GM18951 (cell line): ENCODE results near the gene INPP5K.
"Not testable (repeated sequence)": the region's sequence is repeated elsewhere in the genome, so short reads cannot be mapped to it uniquely, and the experiment has no call there.

Source experiments
- POLR2A ChIP-seq: IDR thresholded peaks from 4 replicates; pipeline ENCODE4 v1.6.1; 2011; ENCODE audit warnings: mild to moderate bottlenecking; ENCODE audit not compliant: insufficient read length, insufficient read depth; ENCODE audit errors: extremely low read depth
- in situ Hi-C: fragments of 300-500 bp; cut with MboI; formaldehyde crosslinking; loops from one replicate; pipeline ENCODE4 v1.12.0; 2022; ENCODE audit warnings: low sequenced_read_pairs, mixed read lengths, inconsistent platforms; ENCODE audit not compliant: unreplicated experiment

The INPP5K gene

DNA sequence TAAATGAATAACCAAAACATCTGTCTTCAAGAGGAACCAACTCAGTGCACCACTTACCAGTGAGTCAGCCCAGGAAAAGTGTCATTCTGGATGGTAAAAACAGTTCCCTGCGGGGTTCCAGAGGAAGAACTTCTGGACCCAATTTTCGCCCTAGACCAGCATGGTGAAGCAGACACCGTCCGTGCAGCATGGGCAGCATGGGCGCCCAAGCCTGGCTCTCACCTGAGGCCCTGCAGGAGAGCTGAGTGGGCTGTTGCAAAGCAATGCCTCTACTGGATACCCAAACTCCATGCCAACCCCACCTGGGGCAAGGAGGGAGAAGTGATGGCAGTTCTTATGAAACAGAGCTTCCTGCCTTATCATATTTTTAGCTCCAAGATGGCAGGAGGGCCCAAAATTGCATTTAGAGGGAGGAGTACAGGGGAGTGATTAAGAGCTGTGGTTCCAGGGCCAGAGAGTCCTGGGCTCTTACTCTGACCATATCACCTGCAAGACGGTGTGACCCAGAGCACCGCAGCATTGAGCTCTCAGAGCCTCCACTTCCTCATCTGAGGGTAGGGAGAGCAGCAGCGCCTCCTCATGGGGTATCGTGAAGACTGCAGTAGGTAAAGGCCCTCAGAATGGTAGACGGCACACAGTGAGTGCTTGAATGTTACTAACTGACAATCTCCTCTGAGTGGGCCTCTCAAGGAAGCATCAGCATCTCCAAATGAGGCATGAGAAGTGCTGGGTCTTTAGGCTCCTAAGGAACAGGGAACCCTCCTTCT lies 16.6 kb upstream of the INPP5K start:
- in situ Hi-C loops, result no loop called here
- no peak for TF ChIP-seq POLR2A

DNA sequence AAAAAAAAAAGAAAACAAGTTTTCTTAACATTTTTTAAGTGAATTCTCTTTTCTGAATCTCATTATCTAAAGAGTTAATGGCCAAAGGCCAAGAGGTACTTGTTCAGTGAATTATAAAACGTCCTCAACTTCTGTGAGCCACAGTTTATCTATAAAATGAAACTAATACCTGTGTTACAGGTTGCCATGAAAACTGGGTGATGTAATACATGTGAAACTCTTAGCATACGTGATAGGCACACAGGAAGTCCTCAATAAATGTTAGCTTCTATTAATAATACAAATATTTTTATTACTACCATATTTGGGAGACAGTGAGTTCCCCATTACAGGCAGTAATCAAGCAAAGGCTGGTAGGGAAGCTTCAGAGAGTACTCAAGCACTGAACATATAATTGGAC lies 13.5 kb upstream of the INPP5K start:
- in situ Hi-C loops, result no loop called here
- no peak for TF ChIP-seq POLR2A

DNA sequence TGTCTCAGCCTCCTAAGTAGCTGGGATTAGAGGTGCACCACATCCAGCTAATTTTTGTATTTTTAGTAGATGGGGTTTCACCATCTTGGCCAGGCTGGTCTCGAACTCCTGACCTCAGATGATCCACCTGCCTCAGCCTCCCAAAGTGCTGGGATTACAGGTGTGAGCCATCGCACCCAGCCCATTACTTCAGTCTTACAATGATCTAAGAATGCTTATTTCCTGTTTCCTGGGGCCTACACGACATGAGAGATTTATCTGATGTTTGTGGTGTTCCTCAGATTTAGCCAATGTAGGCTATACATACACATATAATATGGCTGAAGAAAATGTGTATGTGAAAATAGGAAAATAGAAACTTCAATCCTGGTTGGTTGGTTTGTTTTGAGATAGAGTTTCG lies 10.5 kb upstream of the INPP5K start:
- in situ Hi-C loops, result not testable (repeated sequence)

DNA sequence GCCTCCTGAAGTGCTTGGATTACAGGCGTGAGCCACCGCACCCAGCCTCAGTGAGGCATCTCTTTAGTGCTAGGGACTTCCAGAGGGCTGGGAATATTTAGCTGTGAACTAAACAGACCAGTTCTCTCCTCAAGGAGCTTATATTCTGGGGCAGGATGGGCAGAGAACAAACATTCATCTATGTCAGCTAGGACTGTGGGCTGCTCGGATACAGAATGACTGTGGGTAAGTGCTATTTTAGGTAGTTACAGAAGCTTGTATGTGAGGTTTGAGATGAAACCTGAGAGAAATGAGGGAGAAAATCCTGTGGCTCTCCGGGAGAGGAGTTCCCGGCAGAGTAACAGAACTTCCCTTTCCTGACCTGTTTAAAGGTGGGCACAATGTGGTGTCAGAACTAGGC lies 6.2 kb upstream of the INPP5K start:
- no peak for TF ChIP-seq POLR2A

DNA sequence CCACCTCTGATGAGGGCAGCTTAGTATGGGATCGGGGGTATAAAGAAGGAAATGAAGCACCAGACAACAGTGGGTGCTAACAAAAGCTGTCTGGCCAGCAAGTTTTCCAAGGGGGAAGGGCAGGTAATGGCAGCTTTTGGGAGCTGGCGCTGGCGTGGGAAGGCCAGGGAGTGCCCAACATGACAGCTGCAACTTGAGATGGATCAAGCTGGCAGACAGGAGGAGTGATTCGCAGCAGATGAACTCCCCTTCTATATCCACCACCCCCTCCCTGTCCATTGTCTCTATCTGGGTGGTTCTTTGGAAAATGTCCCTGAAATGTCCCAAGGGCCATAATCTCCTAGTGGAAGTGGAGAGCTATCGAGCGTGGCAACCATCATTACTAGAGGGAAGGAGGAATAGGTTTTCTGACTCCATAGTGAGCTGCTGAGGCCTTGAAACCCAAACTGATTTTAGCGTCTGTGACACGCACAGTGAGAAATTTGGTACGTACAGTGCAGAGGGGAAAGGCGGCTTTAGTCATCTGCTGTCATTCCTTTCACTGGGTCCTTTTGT lies 4.8 kb upstream of the INPP5K start:
- in situ Hi-C loops, result loop anchor here (25.0 kb wide), 1 partner anchor 159 kb away; no protein-coding TSS in a partner anchor
- no peak for TF ChIP-seq POLR2A

More for the DNA sequence above, 6.2 kb upstream of the INPP5K start:
- in situ Hi-C loops, result loop anchor here (25.0 kb wide), 1 partner anchor 160 kb away; no protein-coding TSS in a partner anchor

DNA sequence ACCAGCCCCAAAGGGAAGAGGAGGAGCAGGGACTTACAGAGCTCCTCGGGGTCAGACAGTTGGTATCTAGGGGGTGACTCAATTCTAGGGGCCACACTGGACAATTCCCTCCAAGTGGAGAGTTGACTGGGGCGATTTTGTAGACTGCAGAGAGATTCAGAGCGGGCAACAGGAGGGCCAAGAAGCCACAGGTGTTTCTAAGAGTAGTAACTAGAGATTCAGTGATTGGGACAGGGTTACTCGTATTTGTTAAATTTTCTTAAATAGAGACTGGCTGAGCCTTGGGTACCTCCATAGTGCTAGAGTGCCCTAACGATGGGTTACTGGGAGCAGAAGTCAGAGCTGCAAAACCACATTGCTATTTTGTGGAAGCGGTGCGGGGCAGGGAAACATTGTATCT lies 3.3 kb upstream of the INPP5K start:
- TF ChIP-seq POLR2A, result no peak
- in situ Hi-C loops, result loop anchor here (10.0 to 25.0 kb wide), 2 partner anchors 157 to 265 kb away; no protein-coding TSS in a partner anchor

DNA sequence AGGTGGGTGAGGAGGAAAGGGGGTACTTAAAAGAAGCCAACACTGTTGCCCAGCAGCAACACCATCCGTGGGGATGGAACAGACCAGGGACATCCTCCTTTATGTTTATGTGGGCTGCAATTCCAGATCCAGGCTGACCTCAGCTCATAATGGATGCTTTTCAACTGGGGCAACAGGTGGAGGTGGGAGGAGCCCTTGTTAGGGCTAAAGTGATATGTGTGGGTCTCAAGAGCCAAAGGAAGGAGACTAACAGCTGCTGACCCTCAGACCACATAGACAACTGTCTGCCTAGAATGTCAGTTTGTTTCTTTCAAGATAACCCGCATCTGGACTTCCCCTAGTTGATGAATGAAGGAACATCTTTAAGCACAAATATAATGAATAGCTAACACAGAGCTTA lies 2.0 kb upstream of the INPP5K start:
- TF ChIP-seq POLR2A, result no peak
- in situ Hi-C loops, result loop anchor here (10.0 to 25.0 kb wide), 2 partner anchors 156 to 264 kb away; no protein-coding TSS in a partner anchor

DNA sequence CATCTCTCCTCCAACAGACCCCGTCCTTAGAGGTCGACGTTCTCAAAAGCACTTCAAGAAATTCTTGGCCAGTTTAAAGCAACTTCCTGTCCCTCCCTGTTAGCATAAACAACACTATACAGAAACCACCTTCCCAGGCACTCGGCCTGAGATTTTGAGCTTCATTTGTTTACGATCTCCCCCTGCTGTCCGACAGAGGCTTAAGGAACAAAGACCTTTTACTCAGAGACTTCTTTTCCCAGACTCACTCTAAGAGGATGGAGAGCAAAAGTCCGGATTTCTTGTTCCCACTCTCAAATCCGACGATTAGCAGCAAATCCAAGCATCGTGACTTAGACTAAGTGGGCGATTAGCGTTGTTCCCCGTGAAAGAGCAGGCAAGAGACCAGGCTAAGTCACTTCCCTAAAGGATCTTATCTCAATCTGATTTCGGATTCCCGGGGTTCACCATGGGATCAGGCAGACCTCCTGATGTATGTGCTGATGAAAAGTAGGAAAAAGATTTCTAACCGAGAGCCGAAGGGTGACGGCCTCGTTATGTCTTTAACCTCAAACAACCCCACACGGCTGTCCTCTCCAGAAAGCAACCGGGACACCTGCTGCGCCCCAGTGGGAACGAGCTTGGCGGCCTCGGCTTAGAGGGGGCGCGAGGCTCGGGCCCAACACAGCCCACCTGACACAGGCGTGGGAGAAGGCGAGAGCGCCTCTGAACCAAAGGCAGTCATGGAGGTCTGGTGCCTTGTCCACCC lies 598 bp downstream of the INPP5K start:
- in situ Hi-C loops, result loop anchor here (10.0 to 25.0 kb wide), 2 partner anchors 154 to 261 kb away; no protein-coding TSS in a partner anchor
- no peak for TF ChIP-seq POLR2A

DNA sequence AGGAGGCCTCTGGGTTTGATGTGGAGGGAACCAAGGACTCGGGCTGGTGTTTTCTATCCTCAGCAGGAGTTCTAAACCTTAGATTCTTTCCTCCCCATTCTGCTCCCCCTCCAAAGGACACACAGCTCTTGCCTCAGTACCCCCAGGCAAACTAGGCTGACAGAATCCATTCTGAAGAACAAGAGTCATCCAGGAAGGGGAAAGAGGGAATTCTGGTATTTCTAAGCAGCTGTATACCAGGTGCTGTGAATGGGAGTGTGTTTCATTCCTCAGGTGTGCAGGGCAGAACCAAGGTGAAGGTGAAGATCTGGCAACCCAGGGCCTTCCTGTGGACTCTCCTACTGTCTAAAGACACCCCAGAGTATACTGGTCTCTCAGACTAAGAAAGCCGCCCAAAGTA lies 4.1 kb downstream of the INPP5K start:
- in situ Hi-C loops, result loop anchor here (10.0 to 25.0 kb wide), 2 partner anchors 150 to 258 kb away; no protein-coding TSS in a partner anchor
- TF ChIP-seq POLR2A, result no peak

DNA sequence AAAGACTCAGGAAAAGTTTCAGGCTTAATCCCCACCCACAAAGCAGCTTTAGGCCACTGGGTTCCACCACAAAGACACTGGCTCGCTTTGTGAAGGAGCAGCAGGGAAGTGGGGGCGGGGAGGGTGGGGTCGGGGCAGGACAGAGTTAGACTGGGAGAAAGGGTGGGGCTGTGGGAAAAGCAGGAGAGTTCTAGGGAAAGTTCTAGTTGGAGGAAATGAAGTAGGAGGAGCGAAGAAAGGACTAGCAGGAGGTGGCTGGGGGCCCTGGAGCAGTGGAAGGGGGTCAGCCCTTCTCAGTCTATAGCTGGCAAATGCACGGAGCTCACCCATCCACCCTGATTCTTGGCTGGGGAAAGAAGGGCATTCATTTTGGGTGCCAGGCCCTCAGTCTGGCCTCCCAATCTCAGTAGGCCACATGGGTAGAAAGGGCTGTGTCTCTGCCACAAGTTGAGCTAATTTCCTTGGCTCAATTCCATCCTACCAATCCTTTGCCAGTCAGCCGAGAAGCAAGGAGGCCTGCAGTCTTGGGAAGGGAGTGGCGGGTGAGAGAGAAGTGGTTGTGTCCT lies 4.6 kb downstream of the INPP5K start:
- TF ChIP-seq POLR2A, result no peak

DNA sequence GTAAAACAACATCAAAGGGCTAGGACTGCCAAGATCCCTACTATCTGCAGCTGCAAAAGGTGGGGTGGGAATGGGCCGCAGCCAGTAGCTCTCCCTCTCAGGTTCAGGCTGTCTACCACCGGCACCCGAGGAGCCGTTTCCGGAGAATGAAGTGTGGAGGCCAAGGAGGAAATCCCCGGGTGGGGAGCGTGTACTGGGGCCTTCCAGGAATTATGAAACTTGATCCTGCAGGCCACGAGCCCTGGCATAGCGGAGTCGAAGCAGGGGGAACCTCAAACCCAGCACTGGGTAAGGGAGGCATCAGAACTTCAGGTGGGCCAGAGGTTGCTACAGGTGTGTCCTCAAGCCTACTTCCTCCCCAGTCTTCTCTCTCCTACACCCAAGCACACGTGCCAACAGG lies 5.1 kb downstream of the INPP5K start:
- no peak for TF ChIP-seq POLR2A
- in situ Hi-C loops, result loop anchor here (10.0 to 25.0 kb wide), 2 partner anchors 149 to 256 kb away; no protein-coding TSS in a partner anchor

More for the DNA sequence above, 4.6 kb downstream of the INPP5K start:
- in situ Hi-C loops, result loop anchor here (10.0 to 25.0 kb wide), 2 partner anchors 150 to 257 kb away; no protein-coding TSS in a partner anchor

DNA sequence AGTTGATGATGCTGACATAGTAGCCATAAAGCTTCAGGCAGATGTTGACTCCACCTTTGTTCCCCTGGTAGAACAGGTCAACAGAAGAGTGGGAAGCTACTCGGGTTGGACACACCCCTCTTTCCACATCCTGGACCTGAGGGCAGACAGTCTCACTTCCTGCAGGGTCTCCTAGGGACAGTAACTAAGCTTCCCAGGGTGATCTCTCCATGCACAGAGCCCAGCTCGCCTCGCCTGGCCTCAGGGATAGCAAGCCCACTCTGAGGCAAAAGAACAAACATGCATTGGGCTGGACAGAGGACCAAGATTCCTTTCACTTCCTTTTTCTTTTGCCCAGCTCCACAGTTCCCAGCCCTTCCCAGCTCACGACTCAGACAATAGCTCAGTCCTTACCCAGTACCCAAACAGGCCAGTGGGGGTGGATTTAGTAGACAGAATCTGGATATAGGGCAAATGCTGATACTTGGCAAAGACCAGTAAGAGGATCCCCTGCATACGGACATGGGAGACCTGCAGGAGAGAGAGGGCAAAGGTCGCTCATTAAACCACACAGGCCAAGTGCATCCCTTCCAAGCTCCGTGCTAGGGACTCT lies 7.0 kb downstream of the INPP5K start:
- in situ Hi-C loops, result loop anchor here (25.0 kb wide), 1 partner anchor 147 kb away; no protein-coding TSS in a partner anchor

DNA sequence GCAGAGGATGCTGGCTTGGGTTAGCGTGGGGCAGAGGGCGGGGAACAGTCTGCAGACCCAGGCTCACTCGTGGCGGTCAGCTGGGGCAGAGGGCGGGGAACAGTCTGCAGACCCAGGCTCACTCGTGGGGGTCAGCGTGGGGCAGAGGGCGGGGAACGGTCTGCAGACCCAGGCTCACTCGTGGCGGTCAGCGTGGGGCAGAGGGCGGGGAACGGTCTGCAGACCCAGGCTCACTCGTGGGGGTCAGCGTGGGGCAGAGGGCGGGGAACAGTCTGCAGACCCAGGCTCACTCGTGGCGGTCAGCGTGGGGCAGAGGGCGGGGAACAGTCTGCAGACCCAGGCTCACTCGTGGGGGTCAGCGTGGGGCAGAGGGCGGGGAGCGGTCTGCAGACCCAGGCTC lies 7.7 kb downstream of the INPP5K start:
- in situ Hi-C loops, result loop anchor here (25.0 kb wide), 1 partner anchor 146 kb away; no protein-coding TSS in a partner anchor

More for the DNA sequence above, 7.0 kb downstream of the INPP5K start:
- TF ChIP-seq POLR2A, result no peak
